Neutrophil (primary cell): ENCODE measurements around the gene RAPGEF3.

Source experiments
- H3K27ac ChIP-seq: fragments of 200-600 bp; sonication (generic); 2 replicates; pipeline ENCODE4 v1.5.1; 2016; ENCODE audit warnings: mild to moderate bottlenecking, moderate library complexity
- H3K27me3 ChIP-seq: fragments of 200-600 bp; sonication (generic); 2 replicates; pipeline ENCODE4 v1.6.0; 2016; ENCODE audit warnings: mild to moderate bottlenecking
- H3K36me3 ChIP-seq: fragments of 200-600 bp; sonication (generic); 2 replicates; pipeline ENCODE4 v1.5.1; 2017
- H3K4me1 ChIP-seq, 2 experiments: fragments of 200-600 bp in 1 of 2; sonication (generic) in 1 of 2; 1 replicate in 1 of 2; 2 replicates in 1 of 2; pipeline versions ENCODE4 v1.5.1 to v1.6.1; 2013 to 2016; ENCODE audit warnings: low read depth in 1 of 2, low read length in 1 of 2, mild to moderate bottlenecking in 1 of 2, moderate library complexity in 1 of 2; ENCODE audit not compliant: control insufficient read depth in 1 of 2, insufficient read depth in 1 of 2
- H3K4me3 ChIP-seq, 2 experiments: fragments of 200-600 bp in 1 of 2; sonication (generic) in 1 of 2; 1 replicate in 1 of 2; 2 replicates in 1 of 2; pipeline ENCODE4 v1.5.1; 2013 to 2016; ENCODE audit warnings: low read depth in 1 of 2, low read length in 1 of 2, mild to moderate bottlenecking in 1 of 2, moderate library complexity in 1 of 2
- H3K9me3 ChIP-seq: fragments of 200-600 bp; sonication (generic); 2 replicates; pipeline ENCODE4 v1.5.1; 2016
- TF ChIP-seq, protein P1 (sequence below): fragments of 200-600 bp; sonication (generic); IDR thresholded peaks from 2 replicates; pipeline ENCODE4 v1.5.1; 2016; ENCODE audit warnings: antibody characterized with exemption

The RAPGEF3 gene

DNA sequence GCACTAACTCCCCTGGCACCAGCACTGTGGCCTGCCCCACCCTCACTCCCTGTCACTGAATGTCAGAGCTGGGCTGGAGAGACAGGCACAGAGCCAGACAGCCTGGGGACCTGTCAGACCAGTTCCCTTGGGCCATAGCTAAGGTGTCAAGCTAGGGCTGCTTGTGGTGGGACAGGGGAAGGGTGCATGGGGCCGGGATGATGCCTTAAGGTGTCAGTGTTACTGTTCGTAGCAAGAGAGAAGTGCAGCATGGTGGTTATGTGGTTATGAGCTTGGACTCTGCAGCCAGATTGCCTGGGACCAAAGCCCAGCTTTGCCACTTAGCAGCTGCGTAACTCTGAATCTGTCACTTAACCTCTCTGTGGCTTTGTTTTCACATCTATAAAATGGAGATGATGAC, 3.8 kb downstream of the RAPGEF3 start:
- H3K27ac ChIP-seq, result no peak overlapping the region
- H3K4me3 ChIP-seq, result no peak overlapping the region
- H3K4me1 ChIP-seq, result peaks cover 31 to 36% of the 10 kb centered on the region in 2 experiments
- no peaks in the 10 kb centered on the region for H3K9me3 ChIP-seq
- H3K27me3 ChIP-seq, result no peaks in the 10 kb centered on the region
- H3K36me3 ChIP-seq, result no peaks in the 10 kb centered on the region
- TF ChIP-seq, protein P1, sequence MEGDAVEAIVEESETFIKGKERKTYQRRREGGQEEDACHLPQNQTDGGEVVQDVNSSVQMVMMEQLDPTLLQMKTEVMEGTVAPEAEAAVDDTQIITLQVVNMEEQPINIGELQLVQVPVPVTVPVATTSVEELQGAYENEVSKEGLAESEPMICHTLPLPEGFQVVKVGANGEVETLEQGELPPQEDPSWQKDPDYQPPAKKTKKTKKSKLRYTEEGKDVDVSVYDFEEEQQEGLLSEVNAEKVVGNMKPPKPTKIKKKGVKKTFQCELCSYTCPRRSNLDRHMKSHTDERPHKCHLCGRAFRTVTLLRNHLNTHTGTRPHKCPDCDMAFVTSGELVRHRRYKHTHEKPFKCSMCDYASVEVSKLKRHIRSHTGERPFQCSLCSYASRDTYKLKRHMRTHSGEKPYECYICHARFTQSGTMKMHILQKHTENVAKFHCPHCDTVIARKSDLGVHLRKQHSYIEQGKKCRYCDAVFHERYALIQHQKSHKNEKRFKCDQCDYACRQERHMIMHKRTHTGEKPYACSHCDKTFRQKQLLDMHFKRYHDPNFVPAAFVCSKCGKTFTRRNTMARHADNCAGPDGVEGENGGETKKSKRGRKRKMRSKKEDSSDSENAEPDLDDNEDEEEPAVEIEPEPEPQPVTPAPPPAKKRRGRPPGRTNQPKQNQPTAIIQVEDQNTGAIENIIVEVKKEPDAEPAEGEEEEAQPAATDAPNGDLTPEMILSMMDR, result no peak

DNA sequence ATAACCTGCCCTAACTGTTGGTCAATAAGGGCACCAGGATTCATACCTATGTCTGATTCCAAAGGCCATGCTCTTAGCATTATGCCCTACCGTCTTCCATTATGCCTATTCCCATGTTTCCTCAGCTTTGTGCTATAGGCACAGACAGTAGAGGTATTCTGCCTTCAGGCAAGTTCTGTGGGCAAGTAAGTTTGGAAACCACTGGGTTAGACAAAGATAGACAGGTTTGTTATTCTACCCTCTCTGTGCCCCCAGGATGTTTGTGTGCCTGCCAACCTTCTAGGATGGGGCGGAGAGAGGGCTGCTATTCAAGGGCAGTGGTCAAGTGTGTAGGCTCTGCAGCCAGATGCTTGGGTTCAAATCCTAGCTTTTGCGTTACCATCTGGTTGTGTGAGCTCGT, 4.6 kb downstream of the RAPGEF3 start:
- H3K27ac ChIP-seq, result no peak overlapping the region
- TF ChIP-seq, protein P1, result no peak
- peaks cover 24 to 29% of the 10 kb centered on the region in 2 experiments for H3K4me1 ChIP-seq
- no peaks in the 10 kb centered on the region for H3K27me3 ChIP-seq
- no peak overlapping the region for H3K4me3 ChIP-seq
- H3K9me3 ChIP-seq, result no peaks in the 10 kb centered on the region
- no peaks in the 10 kb centered on the region for H3K36me3 ChIP-seq

DNA sequence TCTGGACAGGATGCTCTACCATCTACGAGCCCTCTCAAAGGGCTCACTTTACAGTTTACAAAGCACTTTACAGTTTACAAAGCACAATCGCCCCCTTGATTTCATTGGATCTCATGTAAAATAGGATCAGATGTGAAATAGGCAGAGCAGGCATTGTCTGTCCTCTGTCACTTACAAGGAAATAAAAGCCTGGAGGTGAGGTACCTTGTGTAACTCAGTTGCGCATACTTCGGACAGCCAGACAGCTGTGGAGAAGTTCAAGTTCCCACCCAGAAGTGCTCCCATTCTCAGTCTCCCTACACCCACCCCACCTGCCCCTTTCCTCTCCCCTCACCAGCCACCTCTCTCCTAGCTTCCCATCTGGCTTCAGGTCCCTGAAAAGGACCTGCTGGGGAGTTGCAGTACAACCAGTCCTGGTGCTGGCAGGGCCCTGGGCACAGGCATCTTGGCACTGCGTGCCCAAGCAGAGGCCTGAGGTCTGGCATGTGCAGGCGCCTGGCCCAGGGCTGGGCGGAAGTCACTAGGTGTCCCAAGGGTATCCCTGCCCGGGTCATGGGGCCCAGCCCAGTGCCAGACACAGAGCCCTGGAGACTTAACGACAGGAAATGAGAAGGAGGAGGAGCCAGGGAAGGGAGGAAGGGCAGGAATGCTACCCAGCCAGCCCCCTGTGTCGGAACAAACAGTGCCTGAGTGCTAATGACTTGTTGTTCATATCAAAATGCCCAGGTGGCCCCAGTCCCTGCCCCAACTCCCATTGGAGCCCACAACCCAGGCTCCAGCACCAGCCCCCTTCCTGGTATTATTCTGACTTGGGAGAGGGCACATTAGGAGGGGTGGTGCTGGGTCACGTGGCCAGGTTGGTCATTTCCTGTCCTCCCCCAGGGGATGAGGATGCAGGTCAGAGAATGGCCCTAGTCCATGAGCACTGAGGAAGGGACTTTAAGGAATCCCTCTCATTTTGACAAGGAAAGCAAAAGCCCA, 5.4 kb downstream of the RAPGEF3 start:
- Histone ChIP-seq H3K27ac (no peak overlapping the region), H3K4me1 (peaks cover 18 to 21% of the 10 kb centered on the region in 2 experiments), H3K36me3 (peaks cover 3% of the 10 kb centered on the region), H3K27me3 (no peaks in the 10 kb centered on the region), H3K9me3 (no peaks in the 10 kb centered on the region), H3K4me3 (no peak overlapping the region)
- TF ChIP-seq, protein P1, result no peak

DNA sequence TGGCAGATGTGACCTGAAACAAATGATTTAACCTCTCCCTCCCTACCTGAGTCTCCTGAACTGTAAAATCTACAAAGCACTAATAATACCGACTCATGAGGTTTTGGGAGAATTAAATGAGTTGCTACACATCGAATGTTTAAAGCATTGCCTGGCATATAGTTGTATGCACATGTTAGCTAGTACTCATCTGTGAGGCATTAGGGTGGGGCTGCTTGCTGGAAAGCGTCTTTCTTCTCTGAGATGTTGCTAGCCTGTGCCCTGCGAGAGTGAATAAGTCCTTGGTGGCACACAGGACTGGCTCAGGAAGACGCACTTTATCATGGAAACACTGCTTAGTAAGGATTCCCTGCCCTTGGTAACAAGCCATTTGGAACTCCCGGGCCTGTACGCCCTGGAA, 6.1 kb downstream of the RAPGEF3 start:
- Histone ChIP-seq H3K4me3 (no peak overlapping the region), H3K27ac (no peak overlapping the region)
- TF ChIP-seq, protein P1, result no peak

DNA sequence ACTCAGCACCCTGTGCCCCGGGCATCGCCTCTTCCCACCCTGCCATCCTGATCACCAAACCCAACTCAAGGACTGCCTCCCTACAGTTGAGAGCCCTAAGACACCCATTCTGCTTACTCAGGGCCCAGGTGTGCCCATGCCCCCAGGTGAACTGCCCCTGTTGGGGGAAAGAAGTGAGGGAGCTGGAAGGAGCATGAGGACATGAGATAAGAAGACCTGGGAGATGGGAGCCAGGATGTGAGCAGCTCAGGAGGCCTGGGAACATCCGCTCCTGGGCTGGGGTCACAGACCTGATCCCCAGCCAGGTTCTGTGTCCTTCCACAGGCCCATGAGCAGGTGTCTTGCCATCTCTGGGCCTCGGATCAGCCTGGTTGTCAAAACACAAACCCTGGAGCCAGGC, 6.6 kb downstream of the RAPGEF3 start:
- Histone ChIP-seq H3K4me1 (peaks cover 11% of the 10 kb centered on the region in 2 experiments), H3K27ac (no peak overlapping the region)

More for the DNA sequence above, 6.1 kb downstream of the RAPGEF3 start:
- Histone ChIP-seq H3K9me3 (no peaks in the 10 kb centered on the region), H3K27me3 (no peaks in the 10 kb centered on the region), H3K36me3 (peaks cover 9% of the 10 kb centered on the region), H3K4me1 (peaks cover 11 to 13% of the 10 kb centered on the region in 2 experiments)

More for the DNA sequence above, 6.6 kb downstream of the RAPGEF3 start:
- H3K9me3 ChIP-seq, result no peaks in the 10 kb centered on the region
- TF ChIP-seq, protein P1, result no peak
- H3K36me3 ChIP-seq, result peaks cover 9% of the 10 kb centered on the region
- H3K4me3 ChIP-seq, result no peak overlapping the region
- H3K27me3 ChIP-seq, result no peaks in the 10 kb centered on the region
